ENCODE data around the gene PREPL. TPM values are rescaled to one million over a fixed set of nuclear protein-coding genes. Genes with fewer than 3 reads are reported as not detected.

Gene PREPL
- total RNA-seq (10 to 100 TPM; 43.2 to 85.5 (median 58.6) TPM), polyA plus RNA-seq (10 to 100 TPM; 19.5 to 64.1 TPM)
- long read RNA-seq, donor 1, full-length matches to known transcripts: 5 of 26 reads
- long read RNA-seq, donor 1, partial matches to known transcripts: 4 of 26 reads
- long read RNA-seq, donor 1, other reads (novel, unspliced or antisense): 17 of 26 reads
- long read RNA-seq, donor 2, full-length matches to known transcripts: 7 of 13 reads
- long read RNA-seq, donor 2, partial matches to known transcripts: 6 of 13 reads
- long read RNA-seq, donor 2, other reads (novel, unspliced or antisense): 0 of 13 reads
- long read RNA-seq, donor 3, full-length matches to known transcripts: 29 of 50 reads
- long read RNA-seq, donor 3, partial matches to known transcripts: 7 of 50 reads
- long read RNA-seq, donor 3, other reads (novel, unspliced or antisense): 14 of 50 reads

- Histone ChIP-seq H3K27me3 (no peaks in the 10 kb centered on the region), H3K4me3 (peak within 1 kb of the TSS; percentile 95), H3K4me1 (ENCODE audit: insufficient read depth) (peaks cover 2% of the 10 kb centered on the region), H3K27ac (peak within 1 kb of the TSS; percentile 88 to 97), H3K9me3 (no peaks in the 10 kb centered on the region), H3K36me3 (no peaks in the 10 kb centered on the region)
- 0% methylated on average over 51 to 57 of the region's 57 CpGs for WGBS, 3 donors
- TF ChIP-seq POLR2A (IDR thresholded peaks at IDR 0.05) (peak; percentile 55), EP300 (IDR thresholded peaks at IDR 0.05) (no peak)
- TF ChIP-seq, protein P1, sequence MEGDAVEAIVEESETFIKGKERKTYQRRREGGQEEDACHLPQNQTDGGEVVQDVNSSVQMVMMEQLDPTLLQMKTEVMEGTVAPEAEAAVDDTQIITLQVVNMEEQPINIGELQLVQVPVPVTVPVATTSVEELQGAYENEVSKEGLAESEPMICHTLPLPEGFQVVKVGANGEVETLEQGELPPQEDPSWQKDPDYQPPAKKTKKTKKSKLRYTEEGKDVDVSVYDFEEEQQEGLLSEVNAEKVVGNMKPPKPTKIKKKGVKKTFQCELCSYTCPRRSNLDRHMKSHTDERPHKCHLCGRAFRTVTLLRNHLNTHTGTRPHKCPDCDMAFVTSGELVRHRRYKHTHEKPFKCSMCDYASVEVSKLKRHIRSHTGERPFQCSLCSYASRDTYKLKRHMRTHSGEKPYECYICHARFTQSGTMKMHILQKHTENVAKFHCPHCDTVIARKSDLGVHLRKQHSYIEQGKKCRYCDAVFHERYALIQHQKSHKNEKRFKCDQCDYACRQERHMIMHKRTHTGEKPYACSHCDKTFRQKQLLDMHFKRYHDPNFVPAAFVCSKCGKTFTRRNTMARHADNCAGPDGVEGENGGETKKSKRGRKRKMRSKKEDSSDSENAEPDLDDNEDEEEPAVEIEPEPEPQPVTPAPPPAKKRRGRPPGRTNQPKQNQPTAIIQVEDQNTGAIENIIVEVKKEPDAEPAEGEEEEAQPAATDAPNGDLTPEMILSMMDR (IDR thresholded peaks at IDR 0.05): no peak
- DNase-seq: peak; percentile 98 to 99 (median 99)
- intact Hi-C loops (cut with DNase I): no loop called here
Observed at GRCh38 chr2:44361330-44362206, at the start of gene PREPL, which contains the start of gene CAMKMT. TSS of gene PREPL (minus strand) at chr2:44361494. CDS start at chr2:44346342, 15,152 bp downstream. TSS of gene CAMKMT (plus strand) at chr2:44361947.

GRCh38 chr2:44398243-44398897 lies 37.1 kb upstream of the PREPL start:
- Histone ChIP-seq H3K9me3 (no peaks in the 10 kb centered on the region), H3K4me1 (ENCODE audit: insufficient read depth) (no peaks in the 10 kb centered on the region), H3K27ac (no peak overlapping the region), H3K4me3 (no peak overlapping the region), H3K36me3 (no peaks in the 10 kb centered on the region), H3K27me3 (no peaks in the 10 kb centered on the region)
- 48 to 67% (median 66%) methylated on average over 6 of the region's 6 CpGs for WGBS, 3 donors
- TF ChIP-seq POLR2A (IDR thresholded peaks at IDR 0.05) (no peak), EP300 (IDR thresholded peaks at IDR 0.05) (no peak)
- TF ChIP-seq, protein P1 (IDR thresholded peaks at IDR 0.05): no peak
- intact Hi-C loops (cut with DNase I): no loop called here
- no peak for DNase-seq

DNA sequence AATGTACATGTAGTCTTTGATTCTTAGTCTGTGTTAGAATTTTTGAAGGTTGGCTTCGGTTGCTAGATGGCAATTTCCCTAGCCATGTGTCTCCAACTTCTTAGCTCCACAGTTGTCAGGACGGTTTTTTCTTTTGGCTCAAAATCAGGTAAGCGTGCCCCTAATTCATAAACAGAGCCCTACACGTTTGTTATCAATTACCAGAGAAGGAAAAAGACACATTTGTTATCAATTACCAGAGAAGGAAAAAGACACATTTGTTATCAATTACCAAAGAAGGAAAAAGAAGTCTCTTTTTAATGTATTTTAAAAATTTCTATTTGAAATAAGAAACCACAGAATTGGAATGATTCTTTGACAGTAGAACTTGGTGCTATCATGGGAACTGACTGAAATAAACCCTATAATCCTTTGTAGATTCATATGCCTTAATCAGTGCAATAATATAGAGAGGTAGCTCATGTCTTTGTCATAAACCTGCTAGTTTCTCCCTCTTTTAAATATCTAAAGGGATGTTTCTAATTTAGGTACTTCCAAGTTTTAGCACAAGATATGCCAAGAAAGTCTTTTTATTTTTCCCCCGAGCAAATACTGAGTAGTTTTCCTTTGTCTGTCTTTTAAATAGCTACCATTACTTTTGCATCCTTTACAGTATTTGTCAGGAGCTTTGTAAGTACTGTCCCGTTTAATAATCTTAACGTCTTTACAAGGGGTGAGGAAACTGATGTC lies 36.3 kb upstream of the PREPL start:
- WGBS, 3 donors: 32 to 44% (median 36%) methylated on average over 7 of the region's 7 CpGs
- TF ChIP-seq, protein P1 (IDR thresholded peaks at IDR 0.05): no peak
- Histone ChIP-seq H3K27me3 (no peaks in the 10 kb centered on the region), H3K4me1 (ENCODE audit: insufficient read depth) (no peaks in the 10 kb centered on the region), H3K36me3 (no peaks in the 10 kb centered on the region), H3K4me3 (no peak overlapping the region), H3K27ac (no peak overlapping the region), H3K9me3 (no peaks in the 10 kb centered on the region)
- intact Hi-C loops (cut with DNase I): no loop called here
- DNase-seq: no peak
